Stimulated activated CD8-positive, alpha-beta memory T cell treated with anti-CD3 and anti-CD28 coated beads, Interleukin-15, amount 100 ng/mL, for 4 hours (primary cell): ENCODE measurements around the gene TGFBRAP1.

Experiments
- DNase-seq, 2 donors: peaks; one replicate each; pipeline ENCODE4 v3.0.0-alpha.2; 2020; ENCODE audit warnings: low read depth in 2 of 2

TGFBRAP1 gene

DNA sequence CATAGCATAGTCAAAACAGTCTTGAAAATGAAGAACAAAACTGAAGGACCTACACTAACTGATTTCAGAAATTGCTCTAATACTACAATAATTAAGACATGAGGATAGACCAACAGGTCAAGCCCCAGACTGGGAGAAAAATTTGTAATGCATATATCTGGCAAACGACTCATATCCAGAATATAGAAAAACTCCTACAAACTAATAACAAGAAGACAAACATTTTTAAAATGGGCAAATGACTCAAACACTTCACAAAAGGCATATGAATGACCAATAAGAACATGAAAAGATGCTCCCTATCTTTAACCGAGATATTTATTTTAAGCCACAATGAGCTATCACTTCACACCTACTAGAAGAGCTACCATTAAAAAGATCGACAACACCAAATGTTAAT is 14.2 kb downstream of the TGFBRAP1 start:
- DNase-seq = no peak

DNA sequence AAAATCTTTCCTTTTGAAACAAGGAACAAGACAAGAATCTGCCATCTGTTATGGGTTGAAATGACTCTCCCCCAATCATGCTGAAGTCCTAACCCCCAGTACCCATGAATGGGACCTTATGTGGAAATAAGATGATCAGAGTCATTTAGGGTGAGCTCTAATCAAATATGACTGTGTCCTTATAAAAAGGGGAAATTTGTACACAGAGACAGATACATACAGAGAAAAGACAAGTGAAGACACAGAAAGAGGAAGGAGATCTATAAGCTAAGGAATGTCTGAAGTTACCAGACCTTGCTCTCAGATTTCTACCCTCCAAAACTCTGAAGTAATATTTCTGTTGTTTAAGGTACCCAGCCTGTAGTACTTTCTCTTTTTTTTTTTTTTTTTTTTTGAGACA is 15.7 kb downstream of the TGFBRAP1 start:
- DNase-seq = no peak

GRCh38 chr2:105309147-105309545 is 20.4 kb downstream of the TGFBRAP1 start:
- no peak for DNase-seq

- DNase-seq = no peak
Measured at GRCh38 chr2:105308382-105309146, 21.0 kb downstream of the TGFBRAP1 start.

- no peak for DNase-seq
Measured at GRCh38 chr2:105307962-105308361, 21.6 kb downstream of the TGFBRAP1 start.

GRCh38 chr2:105307550-105307949 is 22.0 kb downstream of the TGFBRAP1 start:
- DNase-seq = no peak

DNA sequence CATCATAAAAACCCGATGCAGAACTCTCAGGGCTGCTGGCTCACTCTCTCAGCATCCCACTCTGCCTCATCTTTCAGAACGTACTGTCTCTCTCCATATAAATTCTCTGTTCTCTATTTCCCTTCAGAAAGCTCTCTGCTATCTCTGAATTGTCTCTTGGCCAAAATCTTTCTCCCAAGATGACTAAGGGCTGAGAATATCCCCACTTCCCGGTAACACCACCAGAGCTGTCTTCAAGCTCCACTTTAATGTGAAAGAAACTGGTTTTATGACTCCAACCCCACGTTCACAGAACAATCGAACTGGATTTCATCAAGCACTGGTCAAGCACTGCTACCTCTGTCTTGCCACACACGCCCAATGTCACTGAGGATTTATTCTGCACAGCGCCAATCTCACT is 22.4 kb downstream of the TGFBRAP1 start:
- no peak for DNase-seq

DNA sequence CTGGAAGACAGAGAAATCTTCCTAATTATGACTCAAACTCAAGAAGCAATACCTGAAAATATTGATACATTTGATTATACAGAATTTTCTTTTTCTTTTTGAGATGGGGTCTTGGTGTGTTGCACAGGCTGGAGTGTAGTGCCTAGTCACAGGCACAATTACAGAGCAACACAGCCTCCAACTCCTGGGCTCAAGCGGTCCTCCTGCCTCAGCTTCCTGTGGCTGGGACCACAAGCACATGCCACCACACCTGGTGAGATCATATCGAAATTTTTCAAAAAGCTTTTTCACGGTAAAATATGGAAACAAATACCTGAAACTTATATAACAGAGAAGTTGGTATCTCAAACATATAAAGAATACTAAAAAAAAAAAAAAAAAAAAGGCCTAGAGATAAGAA is 27.9 kb downstream of the TGFBRAP1 start:
- DNase-seq = no peak

DNA sequence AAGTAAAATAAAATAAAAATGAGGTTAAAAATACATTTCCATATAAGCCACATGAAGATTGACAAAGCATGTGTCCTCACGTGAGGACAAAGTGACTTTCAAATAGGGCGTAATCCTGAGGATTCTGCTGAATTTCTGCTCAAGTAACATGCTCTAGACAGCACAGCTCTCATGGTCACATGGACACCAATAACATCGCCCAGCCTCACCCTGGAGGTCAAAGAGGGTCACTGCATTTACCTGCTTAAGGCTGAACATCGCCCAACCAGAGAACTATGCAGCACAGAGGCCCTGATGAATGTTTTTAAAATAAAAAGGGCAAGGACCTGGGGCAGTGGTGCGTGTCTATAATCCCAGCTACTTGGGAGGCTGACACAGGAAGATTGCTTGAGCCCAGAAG is 30.2 kb downstream of the TGFBRAP1 start:
- no peak for DNase-seq

GRCh38 chr2:105298017-105298416 is 31.5 kb downstream of the TGFBRAP1 start:
- DNase-seq = no peak

GRCh38 chr2:105297216-105297615 is 32.3 kb downstream of the TGFBRAP1 start:
- no peak for DNase-seq

DNA sequence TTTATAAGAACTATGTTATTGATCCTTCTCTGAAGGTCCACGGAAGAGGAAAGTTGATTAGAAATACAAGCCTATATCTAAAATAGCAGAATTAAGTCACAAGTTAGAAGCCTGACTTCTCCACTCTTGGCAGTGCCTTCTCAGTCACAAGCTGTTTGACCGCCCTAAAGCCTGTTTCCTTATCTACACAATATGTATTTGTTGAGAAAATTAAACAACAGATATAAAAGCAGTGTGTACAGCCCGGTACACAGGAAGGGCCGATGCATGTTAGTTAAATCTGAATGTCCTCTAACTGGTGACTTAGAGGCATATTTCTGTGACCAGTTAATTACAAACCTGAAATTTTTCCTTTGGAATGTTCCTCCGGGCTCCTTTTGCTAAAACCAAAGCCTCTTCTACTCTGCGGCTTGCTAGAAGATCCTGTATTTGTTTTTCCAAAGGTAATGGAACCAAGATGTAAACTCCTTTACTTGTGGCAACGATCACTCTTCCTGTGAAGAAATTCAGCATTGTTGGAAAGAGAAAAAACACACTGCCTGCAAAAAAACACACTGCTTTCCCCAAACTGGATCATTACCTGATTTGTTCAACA is 33.4 kb downstream of the TGFBRAP1 start:
- DNase-seq = no peak

DNA sequence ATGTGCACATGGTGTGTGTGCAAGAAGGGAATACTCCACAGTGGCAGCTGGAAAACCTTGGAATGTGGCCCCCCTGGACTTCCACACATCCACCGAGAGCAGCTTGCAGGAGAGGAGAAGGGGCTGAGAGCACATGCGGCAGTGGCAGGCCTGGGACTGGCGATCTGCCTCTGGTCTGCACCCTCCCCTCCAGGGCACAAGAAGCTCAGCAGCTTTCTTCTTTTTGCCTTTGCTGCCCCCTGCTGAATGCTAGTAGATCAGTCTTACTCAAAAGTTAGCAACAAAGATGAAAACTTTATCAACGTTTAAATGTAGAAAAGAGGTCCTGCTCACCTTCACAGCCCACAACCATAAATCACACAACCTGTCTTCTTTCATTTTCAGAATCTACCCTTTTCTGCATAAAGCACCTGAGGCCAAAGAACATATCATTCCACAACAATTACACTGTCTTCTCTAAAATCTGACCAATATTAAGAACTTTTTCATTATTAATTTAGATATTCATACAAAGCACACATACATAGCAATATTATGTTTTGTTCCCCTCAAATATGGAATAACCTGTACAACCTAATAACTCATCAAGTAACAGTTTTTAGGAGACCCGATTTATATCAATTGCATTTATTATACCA is 34.6 kb downstream of the TGFBRAP1 start:
- DNase-seq = no peak

DNA sequence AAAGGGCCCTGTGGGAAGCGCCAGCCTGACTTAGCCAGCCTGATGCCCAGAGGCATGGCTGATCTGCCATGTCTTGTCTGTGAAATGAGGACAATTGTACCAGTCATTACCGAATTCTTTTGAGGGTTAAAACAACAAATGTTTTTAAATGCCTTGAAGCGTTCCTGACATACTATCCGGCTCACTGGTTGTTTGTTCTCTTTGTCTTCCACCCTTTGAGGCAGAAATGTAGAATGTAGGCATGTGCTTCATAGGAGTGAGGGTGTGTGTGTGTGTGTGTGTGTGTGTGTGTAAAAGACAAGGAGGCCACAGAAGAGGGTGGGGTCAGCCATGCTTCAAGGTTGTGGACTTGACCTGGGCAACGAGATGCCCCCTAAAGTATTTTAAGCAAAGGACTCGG is 35.5 kb downstream of the TGFBRAP1 start:
- DNase-seq = no peak

DNA sequence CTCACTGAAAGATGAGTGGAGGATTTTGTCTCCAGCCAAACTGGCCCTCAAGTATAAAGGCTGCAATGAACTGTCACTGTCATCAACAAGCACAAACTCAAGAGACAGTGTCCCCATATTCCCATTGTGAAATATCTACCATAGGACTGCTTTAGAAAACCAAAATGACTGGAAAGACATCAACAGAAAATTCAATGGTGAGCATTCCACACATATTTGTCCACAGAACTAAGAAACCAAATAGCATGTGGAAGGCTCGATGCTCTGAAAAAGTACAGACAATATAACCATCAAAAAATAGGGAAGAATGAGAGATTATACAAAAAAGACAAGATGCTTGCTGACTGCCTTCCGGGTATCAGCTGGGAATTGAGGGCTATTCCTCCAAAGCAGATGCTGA is 37.6 kb downstream of the TGFBRAP1 start:
- DNase-seq = no peak

- no peak for DNase-seq
Measured at GRCh38 chr2:105290981-105291660, 38.4 kb downstream of the TGFBRAP1 start.

DNA sequence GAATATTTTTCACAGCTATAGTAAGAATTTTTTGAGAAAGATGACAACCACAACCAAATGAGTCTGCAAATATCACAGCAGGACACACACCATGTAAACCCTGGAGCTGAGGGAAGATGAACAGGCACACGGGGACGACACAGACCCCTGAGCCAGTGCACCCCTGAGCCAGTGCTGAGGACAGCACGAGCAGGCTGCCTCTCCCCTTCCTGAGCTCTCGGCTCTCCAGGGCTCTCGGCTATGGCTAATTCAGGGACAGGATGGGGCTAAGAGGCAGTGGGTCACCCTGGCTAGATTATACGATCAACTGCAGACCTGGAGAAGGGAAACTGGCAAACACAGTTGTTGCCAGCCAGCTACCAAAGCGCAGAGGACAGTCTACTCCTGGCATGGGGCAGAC is 41.4 kb downstream of the TGFBRAP1 start:
- no peak for DNase-seq

GRCh38 chr2:105287692-105288091 is 41.8 kb downstream of the TGFBRAP1 start:
- no peak for DNase-seq

GRCh38 chr2:105283532-105283931 is 46.0 kb downstream of the TGFBRAP1 start:
- DNase-seq = no peak

DNA sequence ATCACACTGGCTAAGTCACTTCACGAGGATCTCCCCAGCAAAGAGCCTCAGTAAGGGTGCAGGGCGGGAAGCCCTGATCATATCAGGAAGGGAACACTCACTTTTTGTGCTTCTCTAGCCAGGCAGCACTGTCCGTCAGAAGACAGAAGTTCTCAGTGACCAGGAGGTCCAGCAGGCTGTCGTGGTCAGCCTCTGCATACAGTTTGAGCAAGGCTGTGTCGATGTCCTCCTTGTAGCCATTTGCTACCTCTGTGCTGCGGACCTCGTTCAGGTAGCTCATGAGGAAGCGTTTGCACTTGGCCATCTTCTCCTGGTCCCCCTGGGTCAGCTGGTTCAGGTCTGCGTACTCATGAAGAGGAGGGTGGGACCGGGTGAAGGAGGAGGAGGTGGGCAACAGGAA is 49.3 kb downstream of the TGFBRAP1 start:
- no peak for DNase-seq

GRCh38 chr2:105279126-105279525 is 50.4 kb downstream of the TGFBRAP1 start:
- DNase-seq = no peak

DNA sequence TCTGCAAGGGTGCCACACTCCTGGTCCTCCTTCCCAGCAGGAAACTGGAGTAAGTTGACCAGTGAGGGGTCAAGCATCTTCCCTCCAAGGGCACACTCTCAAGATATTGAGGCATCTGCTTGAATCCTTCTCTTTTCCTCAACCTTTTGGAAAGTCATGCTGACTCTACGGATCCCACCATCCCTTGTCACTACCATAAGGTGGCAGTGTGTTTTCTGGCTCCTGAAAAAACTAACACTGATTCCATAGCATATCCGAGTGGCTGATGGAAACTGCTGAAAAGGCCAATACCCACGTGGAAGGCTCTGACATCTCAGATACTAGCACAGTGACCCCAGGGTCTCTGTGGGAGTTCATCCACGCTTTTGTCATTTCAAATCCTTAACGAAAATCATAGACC is 50.9 kb downstream of the TGFBRAP1 start:
- DNase-seq = no peak

- no peak for DNase-seq
Measured at GRCh38 chr2:105274046-105274445, 55.5 kb downstream of the TGFBRAP1 start.
